Measurements from ENCODE around the gene LSM5. TPM values are rescaled to one million over a fixed set of nuclear protein-coding genes. Genes with fewer than 3 reads are reported as not detected.

Gene LSM5
- total RNA-seq, 1 experiment from 2014 or later: 81.0 TPM

DNA sequence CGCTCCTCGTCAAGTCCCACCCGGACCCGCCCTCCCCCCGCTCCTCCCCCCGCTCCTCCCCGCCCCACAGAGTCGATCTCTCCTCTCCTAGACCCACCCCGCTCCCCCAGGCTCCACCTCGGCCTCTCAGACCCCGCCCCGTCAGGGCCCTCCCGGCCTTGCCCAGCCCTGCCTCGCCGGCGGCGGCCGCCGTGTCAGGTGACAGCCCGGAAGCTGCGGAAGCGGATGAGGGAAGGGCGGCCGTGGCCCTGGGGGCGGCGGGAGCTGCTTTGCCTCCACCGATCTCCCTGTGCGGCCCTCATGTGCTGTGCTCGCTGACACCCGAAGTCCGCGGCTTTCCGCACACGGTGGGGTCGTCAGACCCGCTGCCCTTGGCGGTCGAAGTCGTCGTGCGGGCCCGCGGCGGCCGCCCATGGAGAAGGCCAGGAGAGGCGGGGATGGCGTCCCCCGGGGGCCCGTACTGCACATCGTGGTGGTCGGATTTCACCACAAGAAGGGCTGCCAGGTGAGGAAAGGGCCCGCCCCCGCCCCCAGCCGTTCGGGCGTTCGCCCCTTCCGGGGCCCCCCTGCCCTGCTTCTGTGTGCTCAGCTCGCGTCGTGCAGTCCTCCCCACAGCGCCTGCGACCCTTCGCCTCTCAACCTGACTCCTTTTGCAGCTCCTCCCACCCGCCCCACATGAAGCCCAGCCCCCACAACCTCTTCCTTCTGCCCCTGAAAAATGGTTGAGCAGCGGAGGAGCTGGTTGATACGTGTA lies 5.3 kb upstream of the LSM5 start, which contains the start of gene AVL9:
TSS of gene AVL9 (plus strand) at position 192 of the 754 bp plus-strand sequence. CDS start at position 413, 221 bp downstream.
- ATAC-seq: peak; percentile 97
- H3K36me3 ChIP-seq (ENCODE audit: control insufficient read depth in 1 of 2, insufficient read depth in 2 of 2, low read length in 2 of 2): no peaks in the 10 kb centered on the region
- peaks cover 9 to 26% of the 10 kb centered on the region in 2 experiments for H3K4me1 ChIP-seq (ENCODE audit: control insufficient read depth in 1 of 2, insufficient read depth in 2 of 2, low read length in 2 of 2)
- peak within 1 kb of the TSS; percentile 79 for H3K27ac ChIP-seq (ENCODE audit: low read depth, low read length)
- peak within 1 kb of the TSS; percentile 80 for H3K9ac ChIP-seq (ENCODE audit: low read length)
- no peaks in the 10 kb centered on the region for H3K9me3 ChIP-seq (ENCODE audit: control insufficient read depth in 1 of 2, insufficient read depth in 1 of 2, low read depth in 1 of 2, low read length in 2 of 2)
- H2AFZ ChIP-seq (ENCODE audit: low read depth, low read length, poor library complexity, severe bottlenecking): peak within 1 kb of the TSS; percentile 37
- BruUV-seq (replicated peaks): no TSS peak
- H4K20me1 ChIP-seq (ENCODE audit: insufficient read depth): no peaks in the 10 kb centered on the region
- CTCF ChIA-PET: interaction anchor here (0.7 to 0.9 kb wide), 2 partner anchors 164 to 1518 kb away, joined by 3 read pairs; no protein-coding TSS in a partner anchor
- no peaks in the 10 kb centered on the region for H3K9me2 ChIP-seq (ENCODE audit: insufficient read depth)
- TF ChIP-seq ELF1 (IDR thresholded peaks at IDR 0.05; ENCODE audit: borderline replicate concordance, low read depth): peak; percentile 73
- TF ChIP-seq SP1 (IDR thresholded peaks at IDR 0.05; ENCODE audit: low read depth): peak; percentile 37; the same call in 1 of the 2 replicates
- TF ChIP-seq TCF7L2 (IDR thresholded peaks at IDR 0.05; ENCODE audit: borderline replicate concordance, extremely low read depth, insufficient read depth, insufficient read length): no peak
- peak; percentile 85 for TF ChIP-seq POLR2A (IDR thresholded peaks at IDR 0.05; ENCODE audit: borderline replicate concordance, extremely low read depth, insufficient read depth, insufficient read length)
- TF ChIP-seq YY1 (IDR thresholded peaks at IDR 0.05; ENCODE audit: extremely low read depth, insufficient replicate concordance, low read depth, low read length): peak; percentile 71
- TF ChIP-seq SRF (IDR thresholded peaks at IDR 0.05; ENCODE audit: low read depth): no peak
- TF ChIP-seq, protein P1, sequence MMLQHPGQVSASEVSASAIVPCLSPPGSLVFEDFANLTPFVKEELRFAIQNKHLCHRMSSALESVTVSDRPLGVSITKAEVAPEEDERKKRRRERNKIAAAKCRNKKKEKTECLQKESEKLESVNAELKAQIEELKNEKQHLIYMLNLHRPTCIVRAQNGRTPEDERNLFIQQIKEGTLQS (IDR thresholded peaks at IDR 0.05): no peak
- TF ChIP-seq EGR1 (IDR thresholded peaks at IDR 0.05; ENCODE audit: low read depth): no peak
- TF ChIP-seq CBX3 (IDR thresholded peaks at IDR 0.05; ENCODE audit: low read depth): peak; percentile 29
- TF ChIP-seq, protein P2, sequence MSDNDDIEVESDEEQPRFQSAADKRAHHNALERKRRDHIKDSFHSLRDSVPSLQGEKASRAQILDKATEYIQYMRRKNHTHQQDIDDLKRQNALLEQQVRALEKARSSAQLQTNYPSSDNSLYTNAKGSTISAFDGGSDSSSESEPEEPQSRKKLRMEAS (IDR thresholded peaks at IDR 0.05): peak; percentile 66
- TF ChIP-seq FOSL1 (IDR thresholded peaks at IDR 0.05; ENCODE audit: low read depth): no peak
- TF ChIP-seq SIN3A (IDR thresholded peaks at IDR 0.05; ENCODE audit: low read depth): peak; percentile 78
- peak; percentile 90 for TF ChIP-seq ZFX (IDR thresholded peaks at IDR 0.05)
- peak; percentile 96 for TF ChIP-seq POLR2AphosphoS5 (IDR thresholded peaks at IDR 0.05; ENCODE audit: low read depth, low read length)
- POLR2A ChIA-PET: interaction anchor here (0.6 to 1.2 kb wide), 3 partner anchors 10 to 174 kb away, joined by 3 to 9 read pairs (median 4); no protein-coding TSS in a partner anchor
- H3K4me3 ChIP-seq (replicated peaks in 1 of 2; ENCODE audit: low read depth in 1 of 2, low read length in 2 of 2): peak within 1 kb of the TSS; percentile 79 to 81
- no peaks in the 10 kb centered on the region for H3K27me3 ChIP-seq (ENCODE audit: insufficient read depth, low read length)
- H3K79me2 ChIP-seq (ENCODE audit: insufficient read depth, low read length): peaks cover 46% of the 10 kb centered on the region
- intact Hi-C loops (cut with micrococcal nuclease): loop anchor here (10.0 kb wide), 1 partner anchor 1901 kb away; the partner anchor contains the start of gene GARS1
- peak; percentile 90 for DNase-seq (ENCODE audit: low read depth, low spot score)
- RAD21 ChIA-PET (ENCODE audit: low non-redundant PET in 1 of 2, low total read pairs in 2 of 2, uncharacterized antibody in 2 of 2, unreplicated experiment in 2 of 2): no interaction called here
- peak within 1 kb of the TSS; percentile 80 for H3K4me2 ChIP-seq (ENCODE audit: low read length)

Data from HCT116 (cell line).